Calu3 (cell line): ENCODE measurements around the gene CDC42BPB. TPM values are rescaled to one million over a fixed set of nuclear protein-coding genes. Genes with fewer than 3 reads are reported as not detected.

Experiments used
- BruUV-seq: library from RNA; stranded (reverse); fragments of 400-500 nt; replicated peaks from 2 replicates; lab custom pipeline; 2021; lab: Mats Ljungman, UMichigan
- CTCF ChIA-PET: fragments of 300-600 bp; sonication (Branson Sonifier 250); formaldehyde crosslinking; loops from one replicate; lab custom pipeline; 2022; ENCODE audit warnings: antibody characterized with exemption; lab: Charles Lee
- DNase-seq: peaks from one replicate; pipeline ENCODE4 v3.0.0; 2022
- H3K27ac Mint-ChIP-seq: one replicate; pipeline ENCODE4 v1.8.0; 2022; ENCODE audit warnings: mixed read lengths; ENCODE audit not compliant: unreplicated experiment
- H3K27me3 Mint-ChIP-seq: one replicate; pipeline ENCODE4 v1.8.0; 2022; ENCODE audit warnings: mixed read lengths; ENCODE audit not compliant: unreplicated experiment
- H3K36me3 Mint-ChIP-seq: one replicate; pipeline ENCODE4 v1.8.0; 2022; ENCODE audit warnings: mild to moderate bottlenecking, moderate library complexity, mixed read lengths; ENCODE audit not compliant: insufficient read depth, unreplicated experiment
- H3K4me1 Mint-ChIP-seq: one replicate; pipeline ENCODE4 v1.8.0; 2022; ENCODE audit warnings: mild to moderate bottlenecking, low read depth, mixed read lengths; ENCODE audit not compliant: unreplicated experiment
- H3K4me3 Mint-ChIP-seq: one replicate; pipeline ENCODE4 v1.8.0; 2022; ENCODE audit warnings: mild to moderate bottlenecking, low read depth, moderate library complexity, mixed read lengths; ENCODE audit not compliant: unreplicated experiment
- H3K9me3 Mint-ChIP-seq: one replicate; pipeline ENCODE4 v1.8.0; 2022; ENCODE audit warnings: low read depth, mixed read lengths; ENCODE audit not compliant: unreplicated experiment
- CTCF ChIP-seq: fragments of 200-600 bp; IDR thresholded peaks from one replicate; pipeline ENCODE4 v1.8.0; 2022; ENCODE audit warnings: antibody characterized with exemption; ENCODE audit not compliant: unreplicated experiment
- intact Hi-C: fragments of 100-400 bp; cut with micrococcal nuclease; formaldehyde crosslinking; loops from one replicate; pipeline ENCODE4 v1.10.0; 2022; ENCODE audit not compliant: unreplicated experiment
- total RNA-seq: library from RNA; stranded (reverse); gene quantifications from 2 replicates; pipeline ENCODE4 v1.2.3, GENCODE V29; 2022

Gene CDC42BPB
- total RNA-seq, 1 experiment from 2014 or later = 98.7 TPM

DNA sequence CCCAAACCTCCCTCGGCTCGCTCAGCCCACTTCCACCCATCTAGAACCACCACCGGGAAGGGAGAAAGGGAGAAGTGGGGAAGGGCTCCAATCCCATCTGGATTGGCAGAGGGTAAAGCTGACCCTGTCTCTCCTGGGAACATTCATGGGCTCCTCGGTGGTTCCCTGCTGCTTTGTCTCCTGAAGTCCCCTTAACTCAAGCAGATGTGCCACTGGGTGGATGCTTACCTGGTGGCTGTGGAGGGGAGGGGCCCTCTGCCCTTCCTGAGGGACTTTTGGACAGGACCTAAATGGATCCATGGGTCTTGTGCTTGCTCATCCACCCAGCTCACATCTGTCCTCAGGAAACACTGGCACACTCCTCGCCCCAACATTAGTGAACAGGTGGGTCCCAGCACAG, 2.2 kb upstream of the CDC42BPB start:
- Mint-ChIP-seq H3K36me3 (peaks cover 54% of the 10 kb centered on the region), H3K9me3 (no peaks in the 10 kb centered on the region), H3K27me3 (no peaks in the 10 kb centered on the region), H3K27ac (peak overlapping the region; percentile 22), H3K4me1 (peaks cover 41% of the 10 kb centered on the region), H3K4me3 (peak overlapping the region; percentile 95)
- no TSS peak for BruUV-seq
- intact Hi-C loops = no loop called here
- DNase-seq = no peak
- no peak for TF ChIP-seq CTCF
- CTCF ChIA-PET = interaction anchor here (1.1 kb wide), 1 partner anchor 28 kb away, joined by 3 read pairs; no protein-coding TSS in a partner anchor

GRCh38 chr14:103058164-103059055, 1.1 kb upstream of the CDC42BPB start:
- Mint-ChIP-seq H3K27me3 (no peaks in the 10 kb centered on the region), H3K9me3 (no peaks in the 10 kb centered on the region), H3K27ac (peak overlapping the region; percentile 86), H3K4me3 (peak overlapping the region; percentile 95), H3K4me1 (peaks cover 41% of the 10 kb centered on the region), H3K36me3 (peaks cover 42% of the 10 kb centered on the region)
- DNase-seq = peak; percentile 44
- no peak for TF ChIP-seq CTCF
- intact Hi-C loops = no loop called here
- CTCF ChIA-PET = interaction anchor here (1.0 to 1.1 kb wide), 2 partner anchors 9 to 17 kb away, joined by 3 to 4 read pairs; no protein-coding TSS in a partner anchor
- TSS peak; percentile 37 for BruUV-seq

- intact Hi-C loops = no loop called here
- H3K4me3 Mint-ChIP-seq = peak overlapping the region; percentile 91
- peaks cover 42% of the 10 kb centered on the region for H3K4me1 Mint-ChIP-seq
- H3K9me3 Mint-ChIP-seq = no peaks in the 10 kb centered on the region
- no peaks in the 10 kb centered on the region for H3K27me3 Mint-ChIP-seq
- H3K27ac Mint-ChIP-seq = peak overlapping the region; percentile 97
- peaks cover 42% of the 10 kb centered on the region for H3K36me3 Mint-ChIP-seq
- no peak for DNase-seq
- BruUV-seq = no TSS peak
- TF ChIP-seq CTCF = no peak
- CTCF ChIA-PET = interaction anchor here (0.5 to 1.1 kb wide), 2 partner anchors 11 to 13 kb away, joined by 3 read pairs; no protein-coding TSS in a partner anchor
These were observed 349 bp downstream of the CDC42BPB start for GRCh38 chr14:103057028-103057371.

- TF ChIP-seq CTCF = no peak
These were observed 874 bp downstream of the CDC42BPB start for GRCh38 chr14:103056322-103057027.

More at GRCh38 chr14:103056322-103057027, 874 bp downstream of the CDC42BPB start:
- Mint-ChIP-seq H3K4me3 (peak overlapping the region; percentile 91), H3K27me3 (no peaks in the 10 kb centered on the region), H3K4me1 (peaks cover 42% of the 10 kb centered on the region), H3K27ac (peak overlapping the region; percentile 97), H3K36me3 (peaks cover 42% of the 10 kb centered on the region), H3K9me3 (no peaks in the 10 kb centered on the region)
- no TSS peak for BruUV-seq
- intact Hi-C loops = no loop called here
- CTCF ChIA-PET = interaction anchor here (0.5 kb wide), 1 partner anchor 12 kb away, joined by 3 read pairs; no protein-coding TSS in a partner anchor
- DNase-seq = peak; percentile 67
